ENCODE results near the gene NAA15.
A peak's percentile ranks its signal among the peaks of the same experiment; 100 is the strongest.
"Not testable (repeated sequence)": the region's sequence is repeated elsewhere in the genome, so short reads cannot be mapped to it uniquely, and the experiment has no call there.

NAA15 gene

DNA sequence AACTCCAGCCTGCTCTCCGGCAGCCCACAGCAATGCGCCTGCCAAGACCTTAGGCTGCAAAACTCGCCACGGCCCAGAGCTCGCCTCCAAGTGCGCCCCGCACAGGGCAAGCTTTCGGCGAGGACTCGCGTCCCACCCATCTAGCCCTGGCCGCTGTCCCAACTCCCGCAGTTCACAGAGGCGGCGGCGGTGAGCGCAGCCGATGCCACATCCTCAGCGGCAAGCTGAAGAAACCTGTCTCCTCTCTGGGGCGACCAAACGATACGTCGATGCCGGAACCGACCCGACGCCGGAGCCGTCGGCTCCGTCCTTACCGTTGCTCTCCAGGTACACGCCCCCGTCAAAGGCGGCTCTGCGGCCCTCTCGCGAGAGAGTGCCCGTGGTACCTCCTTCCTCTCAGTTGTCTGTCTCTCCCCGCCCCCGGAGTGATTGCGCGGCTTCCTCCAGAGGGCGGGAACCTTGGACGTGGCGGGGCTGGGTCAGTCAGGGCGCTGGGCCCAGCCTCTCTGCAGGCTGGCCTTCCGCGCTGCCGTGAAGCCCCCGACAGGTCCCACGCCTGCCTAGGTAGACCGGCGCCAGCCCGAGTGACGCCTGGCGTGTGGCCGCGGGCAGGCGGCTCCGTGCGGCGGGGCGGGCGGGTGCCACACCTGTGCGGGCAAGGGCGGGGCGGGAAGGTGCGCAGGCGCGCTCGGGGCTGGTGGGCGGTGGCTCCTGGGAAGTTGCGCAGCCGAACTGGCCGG is 152.2 kb downstream of the NAA15 start:
- DNase-seq = peak; percentile 97

DNA sequence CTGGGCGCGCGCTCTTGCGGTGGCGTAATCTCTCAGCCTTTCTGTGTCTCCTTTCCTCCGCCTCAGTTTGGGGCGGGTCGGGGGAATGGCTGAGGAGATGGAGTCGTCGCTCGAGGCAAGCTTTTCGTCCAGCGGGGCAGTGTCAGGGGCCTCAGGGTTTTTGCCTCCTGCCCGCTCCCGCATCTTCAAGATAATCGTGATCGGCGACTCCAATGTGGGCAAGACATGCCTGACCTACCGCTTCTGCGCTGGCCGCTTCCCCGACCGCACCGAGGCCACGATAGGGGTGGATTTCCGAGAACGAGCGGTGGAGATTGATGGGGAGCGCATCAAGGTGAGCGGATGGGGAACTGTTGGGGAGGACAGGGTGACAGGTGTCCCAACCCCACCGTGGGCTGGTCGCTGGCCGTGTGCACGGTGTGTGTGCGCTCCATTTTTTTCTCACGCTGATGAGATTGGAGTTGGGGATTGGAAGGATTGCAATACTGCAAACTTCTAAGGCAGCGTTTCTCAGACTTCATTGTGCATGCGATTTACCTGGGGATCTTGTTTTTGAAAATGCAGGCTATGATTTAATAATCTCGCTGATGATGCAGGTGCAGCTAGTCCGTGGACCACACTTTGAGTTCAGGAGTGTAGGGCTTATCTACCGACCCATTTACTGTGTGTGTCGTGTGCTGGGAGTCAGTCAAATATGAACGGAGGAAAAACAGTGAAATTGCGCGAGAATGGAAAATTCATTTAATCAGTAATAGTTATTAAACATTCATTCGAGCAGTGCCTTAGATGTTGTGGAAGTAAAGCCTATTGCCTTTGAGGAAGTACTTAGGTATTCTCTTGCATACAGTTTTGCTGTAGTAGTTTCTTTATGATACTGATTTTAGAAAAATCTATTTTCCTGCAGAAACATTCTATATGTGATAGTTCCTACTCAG is 153.1 kb downstream of the NAA15 start, which contains the start of gene RAB33B:
TSS of gene RAB33B (plus strand) at position 11 of the 935 bp plus-strand sequence. CDS start at position 86, 75 bp downstream.
- DNase-seq = no peak

DNA sequence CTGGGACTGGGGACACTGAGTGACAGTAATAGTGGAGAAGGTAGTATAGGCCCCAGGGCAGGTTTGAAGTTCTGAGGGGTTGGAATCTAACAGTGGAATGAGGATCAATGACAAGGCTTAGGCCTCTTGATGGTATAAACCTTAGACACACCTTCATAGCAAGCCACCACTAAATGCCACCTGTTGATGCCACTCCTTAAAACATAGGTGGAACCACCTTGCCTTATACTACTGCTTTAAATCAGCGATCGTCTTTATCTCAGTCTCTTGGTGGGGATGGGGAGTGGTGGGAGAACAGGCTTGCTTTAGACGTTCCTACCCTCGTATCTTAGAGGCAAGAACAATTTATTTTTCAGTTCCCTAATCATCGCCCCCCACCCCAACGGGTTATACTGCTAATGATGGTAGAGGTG is 153.8 kb downstream of the NAA15 start:
- no peak for DNase-seq

DNA sequence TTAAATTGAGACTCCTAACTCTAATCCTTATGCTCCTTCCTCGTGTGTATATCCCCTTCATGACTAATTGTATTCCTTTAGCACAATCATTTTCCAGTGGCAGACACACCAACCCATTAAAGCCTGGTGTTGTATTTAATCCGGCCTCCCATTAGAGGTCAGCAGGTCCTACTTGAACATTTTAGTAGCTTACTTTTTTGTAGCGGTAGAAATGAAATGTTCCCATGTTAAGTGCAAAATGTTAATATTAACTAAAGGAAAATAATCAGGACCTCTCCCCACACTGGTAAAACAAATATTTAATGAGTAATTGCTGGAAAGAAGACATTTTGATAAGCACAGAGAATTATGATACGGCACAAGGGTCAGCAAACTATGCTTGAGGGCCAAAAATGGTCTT is 156.0 kb downstream of the NAA15 start:
- no peak for DNase-seq

DNA sequence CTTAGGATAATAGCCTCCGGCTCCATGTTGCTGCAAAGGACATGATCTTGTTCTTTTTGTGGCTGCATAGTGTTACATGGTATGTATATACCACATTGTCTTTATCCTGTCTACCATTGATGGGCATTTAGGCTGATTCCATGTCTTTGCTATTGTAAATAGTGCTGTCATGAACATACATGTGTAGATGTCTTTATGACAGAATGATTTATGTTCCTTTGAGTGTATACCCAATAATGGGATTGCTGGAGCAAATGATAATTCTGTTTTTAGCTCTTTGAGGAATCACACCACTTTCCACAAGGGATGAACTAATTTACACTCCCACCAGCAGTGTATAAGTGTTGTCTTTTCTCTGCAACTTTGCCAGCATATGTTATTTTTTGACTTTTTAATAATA is 157.2 kb downstream of the NAA15 start:
- DNase-seq = no peak

DNA sequence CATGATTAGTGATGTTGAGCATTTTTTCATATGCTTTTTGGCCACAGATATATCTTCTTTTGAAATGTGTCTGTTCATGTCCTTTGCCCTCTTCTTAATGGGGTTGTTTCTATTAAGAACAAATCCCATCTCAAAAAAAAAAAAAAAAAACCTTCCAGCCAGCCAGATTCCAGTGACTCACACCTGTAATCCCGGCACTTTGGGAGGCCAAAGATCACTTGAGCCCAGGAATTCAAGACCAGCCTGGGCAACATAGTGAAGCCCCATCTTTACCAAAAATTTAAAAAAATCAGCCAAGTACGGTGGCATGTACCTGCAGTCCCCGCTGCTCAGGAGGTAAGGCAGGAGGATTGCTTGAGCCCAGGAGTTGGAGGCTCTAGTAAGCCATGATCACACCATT is 157.7 kb downstream of the NAA15 start:
- no peak for DNase-seq

DNA sequence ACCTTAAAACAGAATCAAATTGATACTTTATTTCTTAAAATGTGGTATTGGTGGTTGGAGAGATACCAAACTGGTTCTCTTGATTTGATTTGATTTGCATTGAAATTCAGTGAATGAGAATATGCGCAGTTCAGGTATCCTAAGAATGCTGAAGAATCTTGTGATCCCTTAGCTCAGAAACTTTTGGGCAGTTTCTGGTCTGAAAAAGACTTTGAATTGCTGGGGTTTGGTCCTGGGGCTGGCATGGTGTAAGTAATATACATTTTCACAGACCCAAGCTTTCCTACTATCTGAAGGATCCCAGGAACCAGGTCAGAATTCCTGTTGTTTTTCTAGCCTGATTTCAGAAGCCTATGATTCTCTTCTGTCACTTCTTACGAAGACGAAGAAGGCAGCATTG is 159.3 kb downstream of the NAA15 start:
- no peak for DNase-seq

DNA sequence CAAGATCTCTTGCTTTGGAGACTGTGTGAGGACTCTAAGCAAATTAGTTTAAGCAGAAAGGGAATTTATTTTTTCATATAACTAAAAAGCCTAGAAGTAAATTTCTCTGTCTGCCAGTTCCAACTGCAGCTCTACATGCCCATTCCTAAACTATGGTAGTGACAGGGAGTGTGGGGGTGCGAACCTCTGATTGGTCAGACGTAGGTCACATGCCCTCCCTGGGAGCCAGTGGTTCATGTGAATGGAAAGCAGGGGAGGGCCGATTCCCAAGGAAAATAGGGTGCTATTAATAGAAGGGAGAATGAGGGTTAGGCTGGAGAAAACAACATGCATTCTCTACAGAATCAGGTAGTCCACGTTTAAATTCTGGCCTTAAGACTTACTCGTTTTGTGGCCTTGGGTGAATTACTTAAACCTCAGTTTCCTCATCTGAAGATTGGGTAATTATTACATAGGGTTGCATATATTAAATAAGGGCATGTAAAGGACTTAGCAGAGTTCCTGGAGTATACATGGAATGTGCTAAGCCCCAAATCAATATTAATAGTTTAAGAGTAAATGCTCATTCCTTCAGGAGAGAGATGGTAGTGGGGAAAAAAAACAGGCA is 159.8 kb downstream of the NAA15 start:
- DNase-seq = no peak

DNA sequence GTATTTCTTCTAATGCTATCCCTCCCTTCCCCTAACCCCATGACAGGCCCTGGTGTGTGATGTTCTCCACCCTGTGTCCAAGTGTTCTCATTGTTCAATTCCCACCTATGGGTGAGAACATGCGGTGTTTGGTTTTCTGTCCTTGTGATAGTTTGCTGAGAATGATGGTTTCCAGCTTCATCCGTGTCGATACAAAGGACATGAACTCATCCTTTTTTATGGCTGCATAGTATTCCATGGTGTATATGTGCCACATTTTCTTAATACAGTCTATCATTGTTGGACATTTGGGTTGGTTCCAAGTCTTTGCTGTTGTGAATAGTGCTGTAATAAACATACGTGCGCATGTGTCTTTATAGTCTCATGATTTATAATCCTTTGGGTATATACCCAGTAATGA is 163.2 kb downstream of the NAA15 start:
- not testable (repeated sequence) for DNase-seq

DNA sequence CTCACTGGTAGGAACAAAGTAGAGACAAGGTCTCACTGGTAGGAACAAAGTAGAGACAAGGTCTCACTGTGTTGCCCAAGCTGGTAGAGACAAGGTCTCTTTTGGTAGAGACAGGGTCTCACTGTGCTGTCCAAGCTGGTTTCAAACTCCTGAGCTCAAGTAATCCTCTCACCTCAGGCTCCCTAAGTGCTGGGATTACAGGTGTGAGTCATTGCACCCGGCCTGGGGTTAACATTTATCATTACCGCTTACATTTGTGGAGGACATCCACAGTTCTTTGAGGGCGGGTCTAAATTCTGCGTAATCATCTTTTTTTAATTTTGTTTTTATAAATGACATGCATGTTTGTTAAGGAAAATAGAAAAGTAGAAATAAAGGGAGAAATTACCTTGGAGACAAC is 164.6 kb downstream of the NAA15 start:
- no peak for DNase-seq

DNA sequence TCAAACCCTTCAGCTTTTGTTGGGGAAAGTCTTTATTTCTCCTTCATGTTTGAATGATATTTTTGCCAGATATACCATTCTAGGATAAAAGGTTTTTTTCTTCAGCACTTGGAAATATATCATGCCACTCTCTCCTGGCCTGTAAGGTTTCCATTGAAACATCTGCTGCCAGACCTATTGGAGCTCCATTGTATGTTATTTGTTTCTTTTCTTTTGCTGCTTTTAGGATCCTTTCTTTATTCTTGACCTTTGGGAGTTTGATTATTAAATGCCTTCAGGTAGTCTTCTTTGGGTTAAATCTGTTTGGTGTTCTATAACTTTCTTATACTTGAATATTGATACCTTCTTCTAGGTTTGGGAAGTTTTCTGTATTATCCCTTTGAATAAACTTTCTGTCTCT is 167.5 kb downstream of the NAA15 start:
- DNase-seq = not testable (repeated sequence)

DNA sequence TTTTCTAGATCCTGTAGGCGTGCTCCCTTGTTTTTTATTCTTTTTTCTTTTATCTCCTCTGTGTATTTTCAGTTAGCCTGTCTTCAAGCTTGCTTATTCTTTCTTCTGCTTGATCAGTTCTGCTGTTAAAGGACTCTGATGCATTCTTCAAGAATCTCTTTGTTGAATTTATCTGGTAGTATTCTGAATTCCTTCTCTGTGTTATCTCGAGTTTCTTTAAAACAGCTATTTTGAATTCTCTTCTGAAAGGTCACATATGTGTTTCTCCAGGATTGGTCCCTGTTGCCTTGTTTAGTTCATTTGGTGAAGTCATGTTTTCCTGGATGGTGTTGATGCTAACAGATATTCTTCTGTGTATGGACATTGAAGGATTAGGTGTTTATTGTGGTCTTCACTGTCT is 167.9 kb downstream of the NAA15 start:
- no peak for DNase-seq

All from CD4-positive, alpha-beta T cell treated with Interleukin-21 for 1 hour (primary cell).